Progenitor cell of endocrine pancreas (in vitro differentiated cells): ENCODE results near the gene INPP5E. TPM values are rescaled to one million over a fixed set of nuclear protein-coding genes. Genes with fewer than 3 reads are reported as not detected.
"Not testable (repeated sequence)": the region's sequence is repeated elsewhere in the genome, so short reads cannot be mapped to it uniquely, and the experiment has no call there.

Experiments
- DNase-seq: peaks from one replicate; pipeline ENCODE4 v3.0.0; 2021; ENCODE audit warnings: low spot score; ENCODE audit not compliant: unreplicated experiment
- H3K27ac Mint-ChIP-seq: 2 replicates; pipeline ENCODE4 v1.8.0; 2021; ENCODE audit warnings: mild to moderate bottlenecking, moderate library complexity, mixed read lengths
- H3K27me3 Mint-ChIP-seq: 2 replicates; pipeline ENCODE4 v1.8.0; 2021; ENCODE audit warnings: mixed read lengths
- H3K36me3 Mint-ChIP-seq: 2 replicates; pipeline ENCODE4 v1.8.0; 2022; ENCODE audit warnings: mixed read lengths; ENCODE audit not compliant: insufficient read depth
- H3K4me1 Mint-ChIP-seq: 2 replicates; pipeline ENCODE4 v1.8.0; 2021; ENCODE audit warnings: low read depth, mixed read lengths
- H3K4me3 Mint-ChIP-seq: 2 replicates; pipeline ENCODE4 v1.8.0; 2021; ENCODE audit warnings: low read depth, mild to moderate bottlenecking, moderate library complexity, mixed read lengths
- H3K9me3 Mint-ChIP-seq: 2 replicates; pipeline ENCODE4 v1.8.0; 2021; ENCODE audit warnings: low read depth, mixed read lengths
- CTCF ChIP-seq: fragments of 200-600 bp; sonication (generic); IDR thresholded peaks from one replicate; pipeline ENCODE4 v1.5.0; 2021; ENCODE audit warnings: antibody characterized with exemption, mild to moderate bottlenecking; ENCODE audit not compliant: unreplicated experiment
- total RNA-seq: library from RNA; stranded (reverse); gene quantifications from 2 replicates; pipeline ENCODE4 v1.2.1, GENCODE V29; 2021

The INPP5E gene
- total RNA-seq, 1 donor from 2014 or later, result 25.1 TPM

GRCh38 chr9:136410500-136411287 is 29.0 kb downstream of the INPP5E start, which contains the start of the genes ENTR1 and PMPCA:
ENTR1 (minus strand) TSS chr9:136410614; CDS start chr9:136410397, 217 bp downstream.
PMPCA (plus strand) TSS chr9:136410658; CDS start chr9:136410669, 11 bp downstream.
- H3K4me1 Mint-ChIP-seq, result peaks cover 18% of the 10 kb centered on the region
- H3K27ac Mint-ChIP-seq, result peak within 1 kb of the TSS; percentile 98
- peak within 1 kb of the TSS; percentile 92 for H3K4me3 Mint-ChIP-seq
- H3K9me3 Mint-ChIP-seq, result no peaks in the 10 kb centered on the region
- peaks cover 8% of the 10 kb centered on the region for H3K36me3 Mint-ChIP-seq
- H3K27me3 Mint-ChIP-seq, result no peaks in the 10 kb centered on the region
- peak; percentile 75 for DNase-seq
- TF ChIP-seq CTCF, result no peak

GRCh38 chr9:136409557-136410455 is 29.8 kb downstream of the INPP5E start:
- Mint-ChIP-seq H3K9me3 (no peaks in the 10 kb centered on the region), H3K36me3 (peaks cover 11% of the 10 kb centered on the region), H3K4me1 (peaks cover 18% of the 10 kb centered on the region), H3K27ac (peak overlapping the region; percentile 92), H3K4me3 (peak overlapping the region; percentile 88), H3K27me3 (no peaks in the 10 kb centered on the region)
- no peak for DNase-seq
- TF ChIP-seq CTCF, result no peak

GRCh38 chr9:136407911-136408310 is 31.7 kb downstream of the INPP5E start:
- no peaks in the 10 kb centered on the region for H3K9me3 Mint-ChIP-seq
- H3K27ac Mint-ChIP-seq, result no peak overlapping the region
- no peak for DNase-seq
- no peaks in the 10 kb centered on the region for H3K27me3 Mint-ChIP-seq
- peak overlapping the region; percentile 47 for H3K4me3 Mint-ChIP-seq
- TF ChIP-seq CTCF, result no peak
- peaks cover 18% of the 10 kb centered on the region for H3K4me1 Mint-ChIP-seq
- H3K36me3 Mint-ChIP-seq, result peaks cover 12% of the 10 kb centered on the region

GRCh38 chr9:136407061-136407460 is 32.6 kb downstream of the INPP5E start:
- not testable (repeated sequence) for H3K27me3 Mint-ChIP-seq, H3K4me3 Mint-ChIP-seq, H3K9me3 Mint-ChIP-seq, DNase-seq, H3K27ac Mint-ChIP-seq
- H3K4me1 Mint-ChIP-seq, result peaks cover 18% of the 10 kb centered on the region
- peaks cover 12% of the 10 kb centered on the region for H3K36me3 Mint-ChIP-seq

GRCh38 chr9:136405904-136406303 is 33.7 kb downstream of the INPP5E start:
- not testable (repeated sequence) for H3K27me3 Mint-ChIP-seq

GRCh38 chr9:136405481-136405880 is 34.2 kb downstream of the INPP5E start:
- Mint-ChIP-seq H3K36me3 (peaks cover 12% of the 10 kb centered on the region), H3K4me3 (no peak overlapping the region), H3K27ac (no peak overlapping the region), H3K27me3 (no peaks in the 10 kb centered on the region), H3K4me1 (peaks cover 11% of the 10 kb centered on the region), H3K9me3 (no peaks in the 10 kb centered on the region)
- DNase-seq, result no peak
- TF ChIP-seq CTCF, result no peak

More at GRCh38 chr9:136405904-136406303, 33.7 kb downstream of the INPP5E start:
- H3K4me3 Mint-ChIP-seq, H3K27ac Mint-ChIP-seq, DNase-seq, H3K9me3 Mint-ChIP-seq: not testable (repeated sequence)
- Mint-ChIP-seq H3K4me1 (peaks cover 11% of the 10 kb centered on the region), H3K36me3 (peaks cover 12% of the 10 kb centered on the region)
